NCI-H1105 (cell line): Measurements from ENCODE around the gene SBK2.

Experiments
- DNase-seq: peaks from one replicate; lab custom pipeline; 2025; lab: John Stamatoyannopoulos, UW

SBK2 gene

DNA sequence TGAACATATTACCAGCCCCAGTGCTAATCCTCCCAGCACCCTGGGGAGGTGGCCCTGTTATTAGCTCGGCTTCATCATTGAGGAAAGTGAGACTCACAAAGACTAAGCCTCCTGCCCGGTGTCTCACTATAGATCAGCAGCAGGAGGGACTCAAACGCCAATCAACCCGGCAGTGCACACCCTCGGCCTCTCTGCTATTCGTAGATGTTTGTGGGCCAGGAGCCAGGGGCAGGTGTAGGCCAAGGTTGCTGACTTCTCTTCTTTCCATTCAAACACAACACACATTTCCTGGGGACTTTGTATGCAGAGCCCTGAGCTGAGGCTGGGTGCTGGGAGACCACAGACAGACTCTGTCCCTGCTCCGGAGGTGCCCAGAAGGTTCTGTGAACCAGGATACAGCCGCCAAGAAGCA lies 17.8 kb upstream of the SBK2 start:
- DNase-seq, result peak; percentile 29

DNA sequence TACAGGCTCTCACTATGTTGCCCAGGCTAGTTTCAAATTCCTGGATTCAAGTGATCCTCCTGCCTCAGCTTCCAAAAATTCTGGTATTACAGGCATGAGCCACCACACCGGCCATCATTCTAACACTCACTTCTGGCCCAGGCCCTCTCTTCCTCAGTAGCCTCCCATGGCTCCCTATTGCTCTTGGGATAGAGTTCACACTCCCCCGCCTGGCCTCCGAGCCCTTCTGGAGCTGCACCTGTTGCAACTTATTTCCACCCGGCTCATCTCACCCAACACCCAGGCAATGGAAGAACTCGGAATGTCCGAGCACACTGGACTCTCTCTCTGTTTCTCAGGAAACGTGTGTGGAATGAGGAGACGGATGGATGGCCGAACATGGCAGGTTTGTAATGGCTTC lies 17.4 kb upstream of the SBK2 start:
- DNase-seq, result no peak

DNA sequence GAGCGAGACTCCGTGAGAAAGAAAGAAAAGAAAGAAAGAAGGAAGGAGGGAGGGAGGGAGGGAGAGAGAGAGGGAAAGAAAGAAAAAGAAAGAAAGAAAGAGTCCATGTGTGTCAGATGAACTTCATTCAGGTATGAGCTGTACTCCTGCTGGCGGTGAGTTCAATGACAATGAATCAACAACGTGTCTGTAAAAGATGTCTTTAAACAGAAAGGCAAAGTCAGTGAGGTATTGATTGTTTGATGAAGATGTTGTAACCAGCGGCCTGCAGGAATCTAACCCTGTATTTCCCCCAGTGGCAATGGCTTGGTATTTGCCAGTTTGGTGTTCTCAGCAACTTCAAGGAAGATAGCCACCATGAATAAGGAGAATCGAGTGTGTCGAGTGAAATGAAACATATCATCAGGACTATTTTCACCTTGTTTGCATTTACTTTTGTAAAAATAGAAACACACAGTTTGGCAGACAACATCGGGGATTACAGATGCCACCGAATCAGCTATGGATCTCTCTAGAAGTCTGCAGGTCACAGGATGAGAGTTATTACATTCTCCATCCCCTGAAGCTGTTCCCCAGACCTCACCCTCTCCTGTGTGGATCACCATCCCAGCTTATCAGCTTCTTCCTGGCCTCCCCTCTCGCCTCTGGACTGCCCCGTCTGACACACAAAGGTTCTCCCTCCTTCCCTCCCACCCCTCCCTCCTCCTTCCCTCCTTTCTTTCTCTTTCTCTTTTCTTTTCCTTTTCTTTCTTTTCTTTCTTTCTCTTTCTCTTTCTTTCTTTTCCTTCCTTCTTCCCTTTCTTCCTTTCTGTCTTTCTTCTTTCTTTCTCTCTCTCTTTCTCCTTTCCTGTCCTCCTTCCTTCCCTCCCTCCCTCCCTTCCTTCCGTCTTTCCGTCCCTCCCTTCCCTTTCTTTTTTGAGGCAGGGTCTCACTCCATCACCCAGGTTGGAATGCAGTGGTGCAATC lies 16.6 kb upstream of the SBK2 start:
- DNase-seq, result no peak

DNA sequence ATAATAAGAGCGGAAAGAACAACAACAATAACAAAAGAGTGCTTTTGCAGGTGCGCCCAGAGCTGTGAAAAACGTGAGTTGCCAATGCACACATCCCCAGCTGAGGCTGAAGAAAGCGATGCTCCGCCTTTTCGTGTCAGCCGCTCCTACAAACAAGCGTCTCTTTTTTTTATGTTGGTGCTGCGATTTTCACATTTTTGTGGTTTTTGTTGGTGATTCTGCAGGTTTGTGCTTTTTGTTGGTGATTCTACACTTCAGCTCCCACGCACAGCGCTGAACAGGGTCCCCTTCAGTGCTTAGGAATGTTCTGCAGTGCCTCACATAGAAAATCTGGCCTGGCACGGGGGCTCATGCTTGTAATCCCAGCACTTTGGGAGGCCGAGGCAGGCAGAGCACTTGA lies 15.7 kb upstream of the SBK2 start:
- no peak for DNase-seq

DNA sequence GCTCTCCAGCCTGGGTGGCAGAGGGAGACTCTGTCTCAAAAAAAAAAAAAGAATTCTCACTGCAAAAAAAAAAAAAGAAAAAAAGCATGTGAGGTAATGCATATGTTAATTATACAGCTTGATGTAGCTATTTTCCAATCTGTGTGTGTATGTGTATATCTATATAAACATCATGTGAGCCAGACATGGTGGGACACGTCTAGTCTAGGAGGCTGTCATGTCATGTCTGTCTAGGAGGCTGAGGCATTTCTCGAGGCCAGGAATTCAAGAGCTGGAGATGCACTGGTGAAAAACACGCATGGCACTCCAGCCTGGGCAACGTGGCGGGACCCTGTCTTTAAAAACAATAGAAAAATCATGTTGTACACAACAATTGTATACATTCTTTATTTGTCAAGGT lies 15.3 kb upstream of the SBK2 start:
- no peak for DNase-seq

DNA sequence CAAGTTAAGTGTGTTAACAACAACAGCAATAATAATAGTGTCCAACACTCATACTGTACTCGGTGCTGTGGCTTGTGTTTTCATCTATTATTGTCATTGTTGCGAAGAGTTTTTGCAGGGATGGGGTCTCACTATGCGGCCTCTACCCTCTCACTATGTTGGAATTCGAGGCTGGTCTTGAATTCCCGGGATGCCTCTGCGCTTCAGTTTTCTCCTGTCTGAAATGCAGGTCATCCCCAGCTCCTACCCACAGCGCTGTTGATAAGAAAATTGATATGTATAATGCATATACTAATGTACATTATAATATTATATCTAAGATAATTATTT lies 13.4 kb upstream of the SBK2 start:
- no peak for DNase-seq

DNA sequence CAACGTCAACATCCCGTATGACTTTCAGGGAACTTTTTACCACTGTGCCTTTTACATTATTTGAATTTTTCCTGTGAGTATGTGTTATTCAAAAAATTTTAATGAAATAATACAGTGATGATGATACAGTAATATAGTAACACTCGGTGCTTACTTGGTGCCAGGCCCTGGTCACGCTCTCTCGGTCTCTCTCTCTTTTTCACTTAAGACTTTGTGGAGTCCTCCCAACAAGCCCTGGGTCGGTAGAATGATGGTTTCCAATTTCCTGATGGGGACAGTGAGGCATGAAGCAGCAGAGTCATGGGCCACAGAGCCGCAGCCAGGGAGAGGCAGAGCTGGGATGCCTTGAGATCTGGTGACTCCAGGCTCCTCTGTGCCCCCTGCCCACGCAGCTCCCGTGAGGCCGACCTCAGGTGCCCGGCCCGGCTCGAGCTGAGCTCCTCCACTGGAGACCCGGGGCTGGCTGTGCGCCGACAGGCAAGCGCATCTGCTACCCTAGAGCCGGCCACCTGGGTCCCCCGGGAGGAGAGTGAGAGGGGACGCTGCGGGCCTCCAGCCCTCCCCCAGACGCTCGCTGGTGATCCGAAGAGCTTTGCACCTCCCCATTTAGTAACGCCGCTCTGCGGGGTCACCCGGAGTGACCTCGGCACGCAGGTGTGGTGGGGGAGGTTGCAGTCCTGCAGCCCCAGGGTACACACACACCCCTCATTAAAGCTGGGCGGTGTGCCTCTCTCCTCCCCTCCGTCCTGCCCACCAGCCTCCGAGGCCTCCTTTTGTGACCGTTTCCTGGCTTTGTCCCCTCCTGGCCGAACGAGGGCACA lies 12.8 kb upstream of the SBK2 start:
- DNase-seq, result no peak

DNA sequence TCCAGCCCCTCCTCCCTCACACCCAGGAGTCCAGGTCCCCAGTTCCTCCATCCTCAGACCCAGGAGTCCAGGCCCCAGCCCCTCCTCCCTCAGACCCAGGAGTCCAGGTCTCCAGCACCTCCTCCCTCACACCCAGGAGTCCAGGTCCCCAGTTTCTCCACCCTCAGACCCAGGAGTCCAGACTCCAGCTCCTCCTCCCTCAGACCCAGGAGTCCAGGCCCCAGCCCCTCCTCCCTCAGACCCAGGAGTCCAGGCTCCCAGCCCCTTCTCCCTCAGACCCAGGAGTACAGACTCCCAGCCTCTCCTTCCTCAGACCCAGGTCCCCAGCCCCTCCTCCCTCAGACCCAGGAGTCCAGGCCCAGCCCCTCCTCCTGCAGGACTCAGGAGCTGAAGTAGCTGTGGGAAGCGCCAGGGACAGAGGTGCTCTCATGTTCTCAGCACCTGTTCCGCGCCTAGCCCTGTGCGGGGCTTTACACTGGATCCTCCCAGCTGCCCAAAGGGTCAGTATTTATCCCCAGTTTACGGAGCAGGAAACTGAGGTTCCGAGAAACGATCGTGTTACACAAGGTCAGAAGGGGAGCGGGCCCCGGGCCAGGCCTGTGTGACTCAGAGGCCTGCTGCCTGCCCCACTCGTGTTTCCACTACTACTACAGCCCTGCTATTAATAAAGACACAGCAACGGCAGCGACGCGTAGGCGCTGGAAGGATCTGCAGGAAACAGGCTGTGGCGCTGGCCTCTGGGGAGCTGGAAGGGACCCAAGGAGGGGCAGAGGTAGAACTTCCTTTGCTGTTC lies 10.1 kb upstream of the SBK2 start:
- no peak for DNase-seq

DNA sequence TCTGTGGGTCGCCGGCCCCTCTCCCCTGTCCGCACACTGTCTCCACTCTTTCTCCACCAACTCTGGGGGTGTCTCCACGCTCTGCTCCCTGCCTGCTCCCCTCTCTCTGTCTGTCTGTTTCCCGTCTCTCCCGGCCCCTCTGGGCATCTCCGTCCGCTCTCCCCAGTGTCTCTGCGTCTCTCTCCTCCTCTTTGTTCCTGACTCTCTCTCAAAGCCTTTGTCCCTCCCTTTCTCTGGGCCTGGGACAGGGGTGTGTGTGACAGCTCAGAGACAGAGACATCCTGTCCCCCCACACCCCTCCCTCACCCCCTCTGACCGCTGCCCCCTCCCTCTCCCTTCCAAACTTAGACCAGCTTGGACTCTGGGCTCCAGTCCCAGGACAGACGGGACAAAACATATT lies 9.1 kb upstream of the SBK2 start:
- no peak for DNase-seq

DNA sequence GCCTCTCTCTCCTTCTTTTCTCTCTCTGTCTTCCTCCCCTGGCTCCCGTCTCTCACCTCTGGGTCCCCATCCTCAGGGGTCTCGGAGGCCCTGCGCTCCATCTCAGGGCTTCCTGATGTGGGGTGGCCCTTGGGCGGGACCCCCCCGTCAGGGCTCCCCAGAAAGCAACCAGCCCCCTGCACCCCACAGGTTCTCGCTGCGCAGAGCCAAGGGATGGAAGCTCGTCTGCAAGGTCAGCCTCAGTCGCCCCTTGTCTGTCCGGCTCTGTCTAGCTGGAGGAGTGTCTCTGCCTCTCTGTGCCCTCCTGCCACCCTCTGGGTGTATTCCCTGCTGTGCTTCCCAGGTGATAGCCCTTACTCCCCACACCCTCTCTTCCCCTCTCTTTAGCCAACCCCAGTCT lies 8.5 kb upstream of the SBK2 start, which contains the start of gene SBK3:
TSS of gene SBK3 (minus strand) at position 101 of the 400 bp plus-strand sequence. CDS start at position 101, 0 bp downstream.
- DNase-seq, result no peak

DNA sequence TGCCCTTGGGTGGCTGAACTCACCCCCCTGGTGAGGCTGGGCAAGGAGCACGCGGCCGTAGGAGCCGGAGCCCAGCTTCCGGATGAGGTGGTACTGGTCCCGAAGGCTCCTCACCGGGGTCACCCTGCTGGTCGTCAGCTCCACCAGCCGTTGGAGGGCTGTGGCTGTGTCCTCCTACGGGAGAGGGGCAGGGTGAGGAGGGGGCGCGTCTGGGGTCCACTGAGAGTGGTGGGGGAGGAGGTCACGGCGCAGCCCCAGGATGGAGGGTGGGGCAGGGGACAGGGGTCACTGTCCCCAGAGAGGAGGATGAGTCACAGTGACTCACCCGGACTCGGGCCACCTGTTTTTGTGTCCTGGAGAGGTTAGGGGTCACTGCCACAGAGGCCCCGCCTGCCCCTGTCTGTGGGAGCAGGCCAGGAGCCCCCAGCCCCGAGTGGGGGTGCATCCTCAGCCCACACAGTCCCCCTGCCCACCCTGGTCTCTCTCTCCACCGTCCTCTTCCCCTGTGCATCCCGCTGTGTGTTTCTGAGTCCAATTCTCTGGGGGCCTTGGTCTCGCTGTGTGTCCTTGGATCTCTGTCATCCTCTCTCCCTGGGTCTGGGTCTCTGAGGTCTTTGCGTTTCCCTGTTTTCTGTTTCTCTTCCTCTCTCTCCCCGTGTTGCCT lies 8.0 kb upstream of the SBK2 start:
- DNase-seq, result no peak

DNA sequence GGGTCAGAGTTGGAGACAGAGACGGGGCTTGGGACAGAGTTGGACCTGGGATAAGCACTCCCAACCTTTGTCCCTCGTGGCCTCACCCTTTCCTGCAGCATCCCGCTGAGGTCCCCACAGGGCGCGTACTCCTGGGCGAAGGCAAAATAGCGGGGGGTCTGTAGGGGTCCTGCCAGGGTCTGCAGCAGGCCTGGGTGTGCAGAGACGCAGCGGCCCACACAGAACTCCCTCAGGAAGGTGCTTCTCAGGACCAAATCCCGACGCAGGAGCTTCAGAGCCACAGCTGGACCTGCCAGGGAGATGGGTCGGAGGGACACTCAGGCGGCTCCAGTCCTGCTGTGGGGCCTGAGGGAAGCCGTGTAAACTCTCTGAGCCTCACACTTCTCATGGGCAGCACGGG lies 7.1 kb upstream of the SBK2 start:
- no peak for DNase-seq

DNA sequence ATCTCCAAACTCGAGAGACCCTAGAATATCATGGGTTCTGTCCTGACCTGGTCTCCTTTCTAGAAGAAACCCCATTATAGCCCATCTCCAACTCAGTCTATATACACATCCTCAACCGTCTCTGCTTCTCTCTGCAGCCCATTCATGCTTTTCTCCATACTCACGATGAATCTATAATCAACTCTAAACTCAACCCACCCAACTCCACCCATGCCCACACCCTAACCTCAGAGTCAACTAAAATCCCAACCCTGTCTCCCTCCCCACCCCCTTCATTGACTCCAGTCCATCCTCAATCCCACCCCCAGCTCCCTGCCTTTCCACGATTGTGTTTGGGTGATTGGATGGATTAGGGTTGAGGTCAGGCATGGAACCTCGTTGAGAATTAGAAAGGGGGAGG lies 6.6 kb upstream of the SBK2 start:
- no peak for DNase-seq

DNA sequence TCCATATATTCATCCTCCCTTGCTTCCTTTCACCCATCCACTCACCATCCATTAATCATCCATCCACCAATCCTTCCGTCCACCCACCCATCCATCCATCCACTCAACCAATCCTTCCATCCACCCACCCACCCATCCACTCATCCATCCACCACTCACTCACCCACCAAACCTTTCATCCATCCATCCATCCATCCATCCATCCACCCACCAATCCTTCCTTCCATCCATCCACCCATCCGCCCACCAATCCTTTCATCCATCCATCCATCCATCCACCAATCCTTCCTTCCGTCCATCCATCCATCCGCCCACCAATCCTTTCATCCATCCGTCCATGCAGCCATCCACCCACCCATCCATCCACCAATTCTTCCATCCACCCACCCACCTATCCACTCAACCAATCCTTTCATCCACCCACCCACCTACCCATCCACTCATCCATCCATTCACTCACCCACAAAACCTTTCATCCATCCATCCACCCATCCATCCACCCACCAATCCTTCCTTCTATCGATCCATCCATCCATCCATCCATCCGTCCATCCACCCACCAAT lies 5.4 kb upstream of the SBK2 start:
- DNase-seq, result no peak

DNA sequence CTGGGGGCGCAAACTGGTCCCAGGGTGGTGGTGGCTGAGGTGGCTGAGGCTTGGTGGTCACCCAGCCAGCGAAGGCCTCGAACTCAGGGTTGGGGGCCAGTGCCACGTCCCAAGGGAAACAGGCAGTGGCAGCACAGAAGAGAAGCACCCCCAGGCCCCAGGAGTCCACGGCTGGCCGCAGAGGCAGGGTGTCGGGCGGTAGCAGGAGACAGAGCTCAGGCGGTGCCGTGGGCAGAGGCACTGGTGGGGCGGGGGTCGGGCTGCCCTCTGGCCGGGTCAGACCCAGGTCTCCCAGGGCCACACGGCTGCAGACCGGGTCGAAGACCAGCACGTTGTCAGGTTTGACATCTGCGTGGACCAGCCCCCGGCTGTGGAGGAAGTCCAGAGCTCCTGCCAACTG lies 4.2 kb upstream of the SBK2 start:
- DNase-seq, result no peak

DNA sequence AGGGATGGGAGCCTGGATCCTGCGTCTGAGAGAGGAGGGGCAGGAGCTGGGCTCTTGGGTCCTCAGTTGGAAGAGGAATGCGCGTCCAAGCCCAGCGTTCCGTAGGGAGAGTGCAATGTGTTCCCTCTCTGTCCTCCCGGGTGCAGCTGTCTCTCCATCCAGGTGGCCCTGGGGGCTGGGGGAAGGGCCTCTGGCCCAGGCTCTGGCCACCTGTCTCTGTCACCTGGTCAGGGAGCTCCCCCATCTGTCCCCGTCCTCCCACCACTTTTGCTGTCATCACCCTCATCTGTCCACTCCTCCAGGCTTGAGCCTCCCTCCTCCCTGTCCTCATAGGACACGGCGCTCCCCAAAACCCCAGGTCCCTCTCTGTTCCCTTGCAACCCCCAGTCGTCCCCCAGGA lies 3.7 kb upstream of the SBK2 start:
- DNase-seq, result no peak

DNA sequence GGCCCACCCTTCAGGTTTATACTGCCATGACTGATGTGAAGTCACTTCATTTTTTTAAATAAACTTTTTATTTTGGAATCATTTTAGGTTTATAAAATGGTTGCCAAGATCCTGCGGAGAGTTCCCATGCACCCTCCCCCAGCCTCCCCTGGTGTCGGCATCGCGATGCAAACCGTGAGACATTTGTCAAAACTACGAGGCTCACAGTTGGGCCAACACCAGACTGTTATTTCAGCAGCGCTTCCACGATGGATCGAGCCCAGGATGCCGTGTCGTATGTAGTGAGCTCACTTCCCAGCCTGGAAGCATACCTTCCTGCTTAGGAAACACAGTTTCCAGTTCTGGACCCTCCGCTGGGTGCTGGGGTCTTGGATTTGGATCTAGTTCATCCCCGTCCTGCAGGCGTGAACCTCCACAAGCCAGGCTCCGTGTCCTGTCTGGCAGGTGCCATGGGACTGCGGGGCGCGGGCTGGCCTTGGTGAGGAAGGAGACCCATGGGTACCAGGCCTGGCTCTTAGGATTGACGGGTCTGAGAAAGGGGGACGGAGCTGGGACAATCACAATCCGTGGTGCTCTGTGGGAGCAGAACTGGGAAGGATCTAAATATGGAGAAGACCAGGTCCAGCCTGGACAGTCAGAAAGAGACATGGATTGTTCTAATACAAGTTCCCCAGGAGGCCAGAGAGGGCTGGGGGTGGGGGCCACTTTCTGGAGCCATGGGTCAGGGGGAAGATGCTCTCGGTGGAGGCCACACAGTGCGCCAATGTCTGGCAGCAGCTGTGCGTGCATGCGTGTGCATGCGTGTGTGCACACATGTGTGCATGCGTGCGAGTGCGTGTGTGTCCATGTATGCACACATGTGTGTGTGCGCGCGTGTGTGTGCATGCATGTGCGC lies 2.4 kb upstream of the SBK2 start:
- DNase-seq, result no peak

DNA sequence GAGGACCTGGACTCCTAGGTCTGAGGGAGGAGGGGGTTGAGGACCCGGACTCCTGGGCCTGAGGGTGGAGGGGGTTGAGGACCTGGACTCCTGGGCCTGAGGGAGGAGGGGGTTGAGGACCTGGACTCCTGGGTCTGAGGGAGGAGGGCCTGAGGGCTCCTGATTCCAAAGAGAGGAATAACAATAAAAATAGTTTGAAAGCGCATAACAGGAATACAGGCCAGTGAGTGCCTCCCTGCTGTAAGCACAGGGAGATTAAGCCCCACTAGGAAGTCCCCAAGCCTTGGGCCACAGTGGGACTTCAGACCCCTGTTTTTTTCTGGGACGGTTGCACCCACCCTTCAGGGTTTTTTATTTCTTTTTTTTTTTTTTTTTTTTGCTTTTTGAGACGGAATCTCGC lies 1.2 kb upstream of the SBK2 start:
- DNase-seq, result no peak

DNA sequence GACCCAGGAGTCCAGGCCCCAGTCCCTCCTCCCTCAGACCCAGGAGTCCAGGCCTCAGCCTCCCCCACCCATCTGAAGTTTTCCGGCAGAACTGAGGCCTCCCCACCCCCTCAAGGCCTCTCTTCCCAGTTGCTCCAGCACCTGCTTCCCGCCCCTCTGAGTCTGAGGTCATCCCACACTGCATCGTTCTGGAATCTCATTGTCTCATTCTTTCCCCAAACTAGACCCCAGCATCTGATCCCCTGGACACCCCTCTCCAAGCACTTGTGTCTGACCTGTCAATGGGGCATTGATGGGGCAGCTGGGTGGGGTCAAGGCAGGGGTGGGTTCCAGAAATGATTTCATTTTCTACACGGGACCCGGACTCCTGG lies 793 bp upstream of the SBK2 start:
- no peak for DNase-seq

DNA sequence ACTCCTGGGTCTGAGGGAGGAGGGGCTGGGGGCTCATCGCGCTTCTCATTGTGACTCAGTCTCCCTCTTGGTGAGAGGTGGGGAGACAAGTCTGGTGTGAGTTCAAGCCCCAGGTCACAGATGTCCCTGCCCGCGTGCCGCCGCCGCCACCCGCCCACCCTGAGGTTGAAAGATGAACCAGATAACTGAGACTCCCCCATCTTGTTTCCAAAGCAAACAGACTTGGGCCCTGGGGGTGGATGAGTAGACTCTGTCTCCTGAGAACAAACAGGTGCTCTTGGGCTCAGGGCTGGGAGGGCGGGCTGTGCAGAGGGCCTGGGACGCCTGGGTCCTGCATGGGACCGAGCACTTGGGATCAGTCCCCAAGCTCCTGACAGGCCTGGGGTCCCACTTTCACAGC lies 567 bp downstream of the SBK2 start:
- no peak for DNase-seq

DNA sequence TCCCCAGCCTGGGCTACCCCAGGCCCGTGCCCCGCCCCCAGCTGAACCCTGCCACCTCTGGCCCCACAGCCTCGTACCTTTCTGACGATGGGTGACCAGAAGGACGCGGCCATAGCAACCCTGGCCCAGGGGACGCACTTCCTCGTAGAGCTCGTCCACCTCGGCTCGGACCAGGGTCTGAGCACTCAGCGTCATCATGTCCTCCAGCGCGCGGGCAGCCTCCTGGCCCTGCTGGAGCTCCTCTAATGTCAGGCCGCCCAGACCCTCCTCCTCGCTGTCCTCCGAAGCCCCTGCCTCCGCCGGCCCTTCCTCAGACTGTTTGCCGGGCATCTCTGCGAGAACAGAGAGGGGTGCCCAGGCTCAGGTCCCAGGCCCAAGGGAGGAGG lies 975 bp downstream of the SBK2 start:
- no peak for DNase-seq
